HepG2 (cell line): ENCODE measurements around the gene TRAPPC10. TPM values are rescaled to one million over a fixed set of nuclear protein-coding genes. Genes with fewer than 3 reads are reported as not detected.

Source experiments
- ATAC-seq: fragments of 200-7000 bp; cut with Tn5 transposase; 3 replicates; pipeline ENCODE4 v1.9.1; 2020; ENCODE audit warnings: mild to moderate bottlenecking, moderate library complexity
- BruUV-seq: library from RNA; stranded (reverse); fragments of 400-500 nt; replicated peaks from 2 replicates; lab custom pipeline; 2021; lab: Mats Ljungman, UMichigan
- CTCF ChIA-PET: fragments of 300-600 bp; formaldehyde crosslinking; extraction: SDS; loops from one replicate; lab custom pipeline; 2021; ENCODE audit warnings: low total read pairs, inconsistent platforms, low intra/inter-chr PET ratio; lab: Yijun Ruan, JAX
- POLR2A ChIA-PET: fragments of 350-600 bp; sonication (Branson Sonifier 250); formaldehyde crosslinking; loops from one replicate; lab custom pipeline; 2020; ENCODE audit warnings: antibody characterized with exemption, inconsistent platforms; lab: Yijun Ruan, JAX
- DNase-seq: peaks from one replicate; pipeline ENCODE4 v3.0.0-alpha.2; 2015; ENCODE audit warnings: low spot score
- FAIRE-seq: peaks from 3 replicates; lab custom pipeline; 2011; peaks lifted over from hg19 to GRCh38; lab: Jason Lieb, UNC
- H2AFZ ChIP-seq: one replicate; pipeline ENCODE4 v1.6.1; 2011; ENCODE audit warnings: low read length, inconsistent platforms
- H3K27ac ChIP-seq: fragments of 300-600 bp; 3 replicates; pipeline ENCODE4 v1.8.0; 2011; ENCODE audit warnings: mixed run types, mild to moderate bottlenecking, mixed read lengths, low read length, inconsistent platforms; ENCODE audit not compliant: insufficient read depth; ENCODE audit errors: extremely low read length
- H3K27me3 ChIP-seq, 2 experiments: fragments of 200-600 bp in 1 of 2; 2 replicates in 1 of 2; 3 replicates in 1 of 2; pipeline versions ENCODE4 v1.6.0 to v1.8.0; 2011; ENCODE audit warnings: low read length in 2 of 2, mild to moderate bottlenecking in 2 of 2, moderate library complexity in 2 of 2, inconsistent platforms in 1 of 2; ENCODE audit not compliant: insufficient read depth in 2 of 2, control insufficient read depth in 1 of 2
- H3K36me3 ChIP-seq, 2 experiments: fragments of 200-600 bp in 1 of 2; replicated peaks in 1 of 2; 2 replicates in 1 of 2; 3 replicates in 1 of 2; pipeline versions ENCODE4 v1.5.1 to v1.8.0; 2011; ENCODE audit warnings: low read length in 2 of 2, inconsistent platforms in 1 of 2; ENCODE audit not compliant: insufficient read depth in 2 of 2, control insufficient read depth in 1 of 2
- H3K4me1 ChIP-seq: 2 replicates; pipeline ENCODE4 v1.5.1; 2012; ENCODE audit warnings: low read length, inconsistent platforms; ENCODE audit not compliant: insufficient read depth
- H3K4me2 ChIP-seq: 2 replicates; pipeline ENCODE4 v1.6.0; 2011; ENCODE audit warnings: low read depth, low read length, inconsistent platforms
- H3K4me3 ChIP-seq, 3 experiments: fragments of 200-600 bp in 1 of 3; sonication (generic), shearing (Covaris generic) in 1 of 3; replicated peaks in 1 of 3; 2 replicates each; pipeline ENCODE4 v1.5.1; 2011 to 2016; ENCODE audit warnings: low read length in 3 of 3, inconsistent platforms in 2 of 3, low read depth in 2 of 3, mild to moderate bottlenecking in 2 of 3, control low read depth in 1 of 3, mixed read lengths in 1 of 3; ENCODE audit not compliant: insufficient read depth in 1 of 3
- H3K79me2 ChIP-seq: one replicate; pipeline ENCODE4 v1.6.1; 2011; ENCODE audit warnings: low read length, inconsistent platforms; ENCODE audit not compliant: insufficient read depth
- H3K9ac ChIP-seq: 2 replicates; pipeline ENCODE4 v1.6.0; 2011; ENCODE audit warnings: mild to moderate bottlenecking, low read depth, low read length, inconsistent platforms; ENCODE audit not compliant: insufficient read depth
- H3K9me3 ChIP-seq: 2 replicates; pipeline ENCODE4 v1.5.1; 2012; ENCODE audit warnings: mild to moderate bottlenecking, low read length
- H4K20me1 ChIP-seq: 2 replicates; pipeline ENCODE4 v1.6.0; 2011; ENCODE audit warnings: inconsistent platforms, mild to moderate bottlenecking, low read length, moderate library complexity; ENCODE audit not compliant: insufficient read depth
- ATF1 ChIP-seq: IDR thresholded peaks from 2 replicates; pipeline ENCODE4 v1.6.1; 2016; ENCODE audit warnings: mild to moderate bottlenecking, control low read depth
- CC2D1A ChIP-seq: sonication (generic); formaldehyde crosslinking; IDR thresholded peaks from 2 replicates; pipeline ENCODE4 v1.8.1; 2023; ENCODE audit warnings: mild to moderate bottlenecking, missing genetic modification reagents
- EP300 ChIP-seq, 3 experiments: sonication (generic) in 1 of 3; formaldehyde crosslinking in 1 of 3; IDR thresholded peaks; 2 replicates each; pipeline versions ENCODE4 v1.5.1 to v1.6.1; 2011 to 2020; ENCODE audit warnings: low read depth in 2 of 3, low read length in 2 of 3, borderline replicate concordance in 1 of 3, improper control_type of control experiment in 1 of 3, mild to moderate bottlenecking in 1 of 3, missing genetic modification reagents in 1 of 3, moderate library complexity in 1 of 3
- HNRNPLL ChIP-seq: fragments of 200-400 bp; formaldehyde crosslinking; IDR thresholded peaks from 2 replicates; pipeline ENCODE4 v1.6.1; 2017; ENCODE audit warnings: mild to moderate bottlenecking, low read depth, low read length; ENCODE audit not compliant: poor library complexity, severe bottlenecking
- HOXD1 ChIP-seq: sonication (generic); formaldehyde crosslinking; IDR thresholded peaks from 2 replicates; pipeline ENCODE4 v1.5.0; 2020; ENCODE audit warnings: missing genetic modification reagents
- MAF1 ChIP-seq: sonication (generic); formaldehyde crosslinking; IDR thresholded peaks from 2 replicates; pipeline ENCODE4 v1.5.0; 2020; ENCODE audit warnings: missing genetic modification reagents, borderline replicate concordance
- PHF5A ChIP-seq: IDR thresholded peaks from one replicate; pipeline ENCODE4 v1.6.1; 2018; ENCODE audit warnings: low read depth, missing genetic modification reagents; ENCODE audit not compliant: unreplicated experiment
- PRMT3 ChIP-seq: sonication (generic); formaldehyde crosslinking; IDR thresholded peaks from 2 replicates; pipeline ENCODE4 v1.8.1; 2022; ENCODE audit warnings: low read depth, mild to moderate bottlenecking, moderate library complexity, missing genetic modification reagents, borderline replicate concordance
- ZBTB7A ChIP-seq: sonication (generic); formaldehyde crosslinking; IDR thresholded peaks from 2 replicates; pipeline ENCODE4 v1.8.0; 2022; ENCODE audit warnings: mild to moderate bottlenecking, missing genetic modification reagents
- ZFX ChIP-seq: sonication (generic); formaldehyde crosslinking; IDR thresholded peaks from 2 replicates; pipeline ENCODE4 v1.4.0; 2020; ENCODE audit warnings: mild to moderate bottlenecking, low read depth, missing genetic modification reagents, moderate library complexity
- ZMYM2 ChIP-seq: sonication (generic); formaldehyde crosslinking; IDR thresholded peaks from 2 replicates; pipeline ENCODE4 v1.8.0; 2022; ENCODE audit warnings: mild to moderate bottlenecking, missing genetic modification reagents
- ZNF720 ChIP-seq: sonication (generic); formaldehyde crosslinking; IDR thresholded peaks from 2 replicates; pipeline ENCODE4 v1.4.0; 2020; ENCODE audit warnings: missing genetic modification reagents
- ZNF788 ChIP-seq: sonication (generic); formaldehyde crosslinking; IDR thresholded peaks from 2 replicates; pipeline ENCODE4 v1.5.0; 2020; ENCODE audit warnings: mild to moderate bottlenecking, missing genetic modification reagents, borderline replicate concordance
- WGBS: methylation state at CpG from one replicate; pipeline ENCODE4 v1.1.6; 2017; ENCODE audit warnings: low lambda C conversion rate; 5-methylcytosine and 5-hydroxymethylcytosine counted together
- in situ Hi-C: cut with HindIII; loops from 2 replicates; pipeline ENCODE4 v1.10.0; 2017; ENCODE audit warnings: low pct_unique_long_range_greater_than_20kb; ENCODE audit not compliant: extremely low pct_ligation_motif_present
- intact Hi-C: fragments of 100-400 bp; cut with micrococcal nuclease; formaldehyde crosslinking; loops from one replicate; pipeline ENCODE4 v1.10.0; 2022; ENCODE audit not compliant: unreplicated experiment
- polyA plus RNA-seq, 8 experiments: library from polyadenylated mRNA; depleted of rRNA in 3 of 8; stranded (reverse) in 7 of 8; unstranded in 1 of 8; fragments of >200 nt; fragmentation: Illumina TruSeq in 4 of 8; extraction: Trizol in 4 of 8; gene quantifications; 2 replicates each; pipeline versions ENCODE4 v1.2.1 to v1.2.3, GENCODE V29; 2011 to 2016; ENCODE audit warnings: low read depth in 4 of 8, missing spikeins in 1 of 8, mixed read lengths in 1 of 8; ENCODE audit not compliant: insufficient read depth in 1 of 8
- total RNA-seq, 5 experiments: library from RNA; depleted of rRNA; stranded (reverse); fragments of >200 nt; fragmentation: Illumina TruSeq; extraction: Trizol; gene quantifications; 2 replicates each; pipeline ENCODE4 v1.2.3, GENCODE V29; 2016; ENCODE audit warnings: low read depth in 1 of 5

TRAPPC10 gene
- total and polyA plus RNA-seq, 2 of the 13 experiments (the other 11 are each of a cell fraction or from before 2014, with no cell fraction given): 10.6 to 16.5 TPM

GRCh38 chr21:44024257-44024656 lies 12.1 kb downstream of the TRAPPC10 start:
- intact Hi-C loops: no loop called here
- in situ Hi-C loops: no loop called here
- POLR2A ChIA-PET: no interaction called here
- H3K36me3 ChIP-seq: 0 out of 5 replicates have a peak, but pooled peaks cover 0 to 5% of the 10 kb centered on the region in 2 experiments
- ATAC-seq: no peak
- no peak overlapping the region for H2AFZ ChIP-seq
- FAIRE-seq: no peak
- TF ChIP-seq ZBTB7A (CRISPR knock-in tag) (no peak), HNRNPLL (no peak), ZMYM2 (no peak), PHF5A (CRISPR knock-in tag) (no peak), EP300 (IDR thresholded peaks at IDR 0.05; ENCODE audit: low read depth in 2 of 2, low read length in 2 of 2) (no peak), EP300 (CRISPR knock-in tag; IDR thresholded peaks at IDR 0.05; ENCODE audit: borderline replicate concordance) (no peak), ZNF788 (CRISPR knock-in tag) (no peak), CC2D1A (CRISPR knock-in tag) (no peak), HOXD1 (CRISPR knock-in tag) (no peak), ZFX (no peak), ATF1 (CRISPR knock-in tag) (no peak), ZNF720 (CRISPR knock-in tag) (no peak), PRMT3 (CRISPR knock-in tag) (no peak), MAF1 (CRISPR knock-in tag) (no peak)
- H3K79me2 ChIP-seq: peaks cover 87% of the 10 kb centered on the region
- no peaks in the 10 kb centered on the region for H3K27me3 ChIP-seq
- 100% methylated on average over 1 of the region's 1 CpG for WGBS
- no peaks in the 10 kb centered on the region for H3K9me3 ChIP-seq
- H3K4me2 ChIP-seq: no peak overlapping the region
- peaks cover 17% of the 10 kb centered on the region for H4K20me1 ChIP-seq
- CTCF ChIA-PET: no interaction called here
- H3K9ac ChIP-seq: no peak overlapping the region
- H3K27ac ChIP-seq: no peak overlapping the region
- DNase-seq: no peak
- no TSS peak for BruUV-seq
- H3K4me3 ChIP-seq: no peak overlapping the region
- peaks cover 48% of the 10 kb centered on the region for H3K4me1 ChIP-seq
